Mucosa of stomach (tissue), 1 donor: ENCODE measurements around the gene EFL1.

Experiments
- H3K27me3 ChIP-seq: one replicate; pipeline ENCODE4 v1.7.0; 2013; ENCODE audit warnings: mild to moderate bottlenecking, low read length; ENCODE audit not compliant: control insufficient read depth, insufficient read depth
- H3K36me3 ChIP-seq: one replicate; pipeline ENCODE4 v1.7.0; 2013; ENCODE audit warnings: low read length; ENCODE audit not compliant: control insufficient read depth, insufficient read depth
- H3K4me1 ChIP-seq: one replicate; pipeline ENCODE4 v1.7.0; 2013; ENCODE audit warnings: mild to moderate bottlenecking, low read length; ENCODE audit not compliant: control insufficient read depth, insufficient read depth
- H3K4me3 ChIP-seq: one replicate; pipeline ENCODE4 v1.7.0; 2013; ENCODE audit warnings: low read length
- H3K9ac ChIP-seq: one replicate; pipeline ENCODE4 v1.7.0; 2013; ENCODE audit warnings: mild to moderate bottlenecking, low read length, moderate library complexity
- H3K9me3 ChIP-seq: one replicate; pipeline ENCODE4 v1.7.0; 2013; ENCODE audit warnings: mild to moderate bottlenecking, low read length, moderate library complexity; ENCODE audit not compliant: control insufficient read depth
- donor health status: Pancreatic carcinoma.

EFL1 gene

GRCh38 chr15:82105451-82106215, 156.9 kb downstream of the EFL1 start:
- Histone ChIP-seq H3K4me1 (no peaks in the 10 kb centered on the region), H3K36me3 (no peaks in the 10 kb centered on the region), H3K27me3 (no peaks in the 10 kb centered on the region), H3K9me3 (no peaks in the 10 kb centered on the region), H3K9ac (no peak overlapping the region), H3K4me3 (no peak overlapping the region)

- Histone ChIP-seq H3K4me1 (no peaks in the 10 kb centered on the region), H3K9ac (no peak overlapping the region), H3K36me3 (no peaks in the 10 kb centered on the region), H3K9me3 (no peaks in the 10 kb centered on the region), H3K4me3 (no peak overlapping the region), H3K27me3 (no peaks in the 10 kb centered on the region)
These were observed 159.1 kb downstream of the EFL1 start for GRCh38 chr15:82103468-82103867.

- Histone ChIP-seq H3K9me3 (no peaks in the 10 kb centered on the region), H3K9ac (no peak overlapping the region), H3K4me3 (no peak overlapping the region), H3K27me3 (no peaks in the 10 kb centered on the region), H3K36me3 (no peaks in the 10 kb centered on the region), H3K4me1 (no peaks in the 10 kb centered on the region)
These were observed 162.2 kb downstream of the EFL1 start for GRCh38 chr15:82100111-82100929.

- no peaks in the 10 kb centered on the region for H3K9me3 ChIP-seq
- H3K27me3 ChIP-seq, result no peaks in the 10 kb centered on the region
- H3K4me3 ChIP-seq, result no peak overlapping the region
- H3K9ac ChIP-seq, result no peak overlapping the region
- H3K36me3 ChIP-seq, result no peaks in the 10 kb centered on the region
- H3K4me1 ChIP-seq, result no peaks in the 10 kb centered on the region
These were observed 163.9 kb downstream of the EFL1 start for GRCh38 chr15:82098674-82099073.

GRCh38 chr15:82095803-82096202, 166.7 kb downstream of the EFL1 start:
- H3K36me3 ChIP-seq, result no peaks in the 10 kb centered on the region
- H3K4me3 ChIP-seq, result no peak overlapping the region
- no peaks in the 10 kb centered on the region for H3K27me3 ChIP-seq
- no peak overlapping the region for H3K9ac ChIP-seq
- H3K4me1 ChIP-seq, result no peaks in the 10 kb centered on the region
- no peaks in the 10 kb centered on the region for H3K9me3 ChIP-seq

- no peaks in the 10 kb centered on the region for H3K27me3 ChIP-seq
- H3K4me3 ChIP-seq, result no peak overlapping the region
- H3K4me1 ChIP-seq, result no peaks in the 10 kb centered on the region
- no peak overlapping the region for H3K9ac ChIP-seq
- H3K9me3 ChIP-seq, result no peaks in the 10 kb centered on the region
- no peaks in the 10 kb centered on the region for H3K36me3 ChIP-seq
These were observed 168.7 kb downstream of the EFL1 start for GRCh38 chr15:82093774-82094211.

- Histone ChIP-seq H3K9ac (no peak overlapping the region), H3K27me3 (no peaks in the 10 kb centered on the region), H3K36me3 (no peaks in the 10 kb centered on the region), H3K9me3 (no peaks in the 10 kb centered on the region), H3K4me3 (no peak overlapping the region), H3K4me1 (no peaks in the 10 kb centered on the region)
These were observed 169.2 kb downstream of the EFL1 start for GRCh38 chr15:82093325-82093724.

- Histone ChIP-seq H3K27me3 (no peaks in the 10 kb centered on the region), H3K4me1 (no peaks in the 10 kb centered on the region), H3K9ac (no peak overlapping the region), H3K4me3 (no peak overlapping the region), H3K9me3 (no peaks in the 10 kb centered on the region), H3K36me3 (no peaks in the 10 kb centered on the region)
These were observed 170.8 kb downstream of the EFL1 start for GRCh38 chr15:82091636-82092140.

- Histone ChIP-seq H3K36me3 (no peaks in the 10 kb centered on the region), H3K9ac (no peak overlapping the region), H3K27me3 (peaks cover 3% of the 10 kb centered on the region), H3K4me3 (no peak overlapping the region), H3K4me1 (no peaks in the 10 kb centered on the region), H3K9me3 (no peaks in the 10 kb centered on the region)
These were observed 176.1 kb downstream of the EFL1 start for GRCh38 chr15:82086243-82086995.

GRCh38 chr15:82081914-82082762, 180.4 kb downstream of the EFL1 start:
- no peak overlapping the region for H3K9ac ChIP-seq
- H3K4me3 ChIP-seq, result no peak overlapping the region
- H3K27me3 ChIP-seq, result peaks cover 3% of the 10 kb centered on the region
- H3K36me3 ChIP-seq, result no peaks in the 10 kb centered on the region
- H3K9me3 ChIP-seq, result no peaks in the 10 kb centered on the region
- H3K4me1 ChIP-seq, result no peaks in the 10 kb centered on the region

- no peak overlapping the region for H3K9ac ChIP-seq
- H3K27me3 ChIP-seq, result peaks cover 1% of the 10 kb centered on the region
- no peaks in the 10 kb centered on the region for H3K9me3 ChIP-seq
- H3K4me1 ChIP-seq, result no peaks in the 10 kb centered on the region
- no peak overlapping the region for H3K4me3 ChIP-seq
- H3K36me3 ChIP-seq, result no peaks in the 10 kb centered on the region
These were observed 181.8 kb downstream of the EFL1 start for GRCh38 chr15:82080774-82081173.
